Measurements from ENCODE around the gene CSAD.
"Not testable (repeated sequence)": the region's sequence is repeated elsewhere in the genome, so short reads cannot be mapped to it uniquely, and the experiment has no call there.

The CSAD gene

GRCh38 chr12:53177447-53177846 is 3.3 kb downstream of the CSAD start:
- not testable (repeated sequence) for DNase-seq

- DNase-seq = no peak
These were observed 4.0 kb downstream of the CSAD start for GRCh38 chr12:53176750-53177149.

GRCh38 chr12:53174881-53175491 is 5.7 kb downstream of the CSAD start:
- DNase-seq = peak; percentile 82 to 90

GRCh38 chr12:53173085-53173715 is 7.5 kb downstream of the CSAD start:
- DNase-seq = no peak

- no peak for DNase-seq
These were observed 8.4 kb downstream of the CSAD start for GRCh38 chr12:53172352-53172751.

GRCh38 chr12:53171725-53172329 is 8.9 kb downstream of the CSAD start:
- DNase-seq = peak; percentile 5 to 17

- DNase-seq = no peak
These were observed 9.6 kb downstream of the CSAD start for GRCh38 chr12:53170876-53171724.

- no peak for DNase-seq
These were observed 10.5 kb downstream of the CSAD start for GRCh38 chr12:53170215-53170614.

- no peak for DNase-seq
These were observed 11.1 kb downstream of the CSAD start for GRCh38 chr12:53169644-53170043.

GRCh38 chr12:53166837-53167236 is 13.9 kb downstream of the CSAD start:
- no peak for DNase-seq

- not testable (repeated sequence) for DNase-seq
These were observed 17.7 kb downstream of the CSAD start for GRCh38 chr12:53163008-53163407.

- DNase-seq = no peak
These were observed 19.4 kb downstream of the CSAD start for GRCh38 chr12:53161119-53161911.

- no peak for DNase-seq
These were observed 20.1 kb downstream of the CSAD start for GRCh38 chr12:53160673-53161072.

- no peak for DNase-seq
These were observed 20.7 kb downstream of the CSAD start for GRCh38 chr12:53160000-53160399.

- DNase-seq = peak; percentile 67 to 76
These were observed 21.4 kb downstream of the CSAD start for GRCh38 chr12:53159195-53159839.

- DNase-seq = no peak
These were observed 28.3 kb downstream of the CSAD start for GRCh38 chr12:53152390-53152789.

- no peak for DNase-seq
These were observed 29.7 kb downstream of the CSAD start for GRCh38 chr12:53151039-53151438.

- DNase-seq = no peak
These were observed 33.1 kb downstream of the CSAD start for GRCh38 chr12:53147653-53148052.

- no peak for DNase-seq
These were observed 33.5 kb downstream of the CSAD start for GRCh38 chr12:53147181-53147580.

- DNase-seq = no peak
These were observed 35.1 kb downstream of the CSAD start for GRCh38 chr12:53145383-53146260.

- no peak for DNase-seq
These were observed 37.4 kb downstream of the CSAD start for GRCh38 chr12:53143355-53143754.

Measured in SHP77 (cell line).